ENCODE measurements around the gene RNASEH2C.
"Not testable (repeated sequence)": the region's sequence is repeated elsewhere in the genome, so short reads cannot be mapped to it uniquely, and the experiment has no call there.

RNASEH2C gene

DNA sequence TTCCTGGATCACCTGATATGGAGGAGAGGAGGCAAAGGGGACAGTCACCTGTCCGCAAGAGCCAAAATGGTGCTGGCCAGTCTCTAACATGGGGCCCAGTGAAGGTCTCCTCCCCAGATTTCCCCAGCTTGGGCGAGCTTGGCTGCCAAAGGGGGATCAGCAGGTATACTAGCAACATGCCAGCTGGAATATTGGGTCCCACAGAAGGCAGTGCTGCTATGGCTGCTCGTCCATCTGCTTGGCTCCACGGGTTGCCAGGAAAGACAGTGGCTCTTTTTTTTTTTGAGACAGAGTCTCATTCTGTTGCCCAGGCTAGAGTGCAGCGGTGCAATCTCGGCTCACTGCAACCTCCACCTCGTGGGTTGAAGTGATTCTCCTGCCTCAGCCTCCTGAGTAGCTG lies 21.3 kb downstream of the RNASEH2C start:
- H3K4me3 ChIP-seq (ENCODE audit: low read depth, low read length), result no peak overlapping the region
- TF ChIP-seq, protein P1, sequence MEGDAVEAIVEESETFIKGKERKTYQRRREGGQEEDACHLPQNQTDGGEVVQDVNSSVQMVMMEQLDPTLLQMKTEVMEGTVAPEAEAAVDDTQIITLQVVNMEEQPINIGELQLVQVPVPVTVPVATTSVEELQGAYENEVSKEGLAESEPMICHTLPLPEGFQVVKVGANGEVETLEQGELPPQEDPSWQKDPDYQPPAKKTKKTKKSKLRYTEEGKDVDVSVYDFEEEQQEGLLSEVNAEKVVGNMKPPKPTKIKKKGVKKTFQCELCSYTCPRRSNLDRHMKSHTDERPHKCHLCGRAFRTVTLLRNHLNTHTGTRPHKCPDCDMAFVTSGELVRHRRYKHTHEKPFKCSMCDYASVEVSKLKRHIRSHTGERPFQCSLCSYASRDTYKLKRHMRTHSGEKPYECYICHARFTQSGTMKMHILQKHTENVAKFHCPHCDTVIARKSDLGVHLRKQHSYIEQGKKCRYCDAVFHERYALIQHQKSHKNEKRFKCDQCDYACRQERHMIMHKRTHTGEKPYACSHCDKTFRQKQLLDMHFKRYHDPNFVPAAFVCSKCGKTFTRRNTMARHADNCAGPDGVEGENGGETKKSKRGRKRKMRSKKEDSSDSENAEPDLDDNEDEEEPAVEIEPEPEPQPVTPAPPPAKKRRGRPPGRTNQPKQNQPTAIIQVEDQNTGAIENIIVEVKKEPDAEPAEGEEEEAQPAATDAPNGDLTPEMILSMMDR (IDR thresholded peaks at IDR 0.05; ENCODE audit: low read depth, low read length), result no peak

DNA sequence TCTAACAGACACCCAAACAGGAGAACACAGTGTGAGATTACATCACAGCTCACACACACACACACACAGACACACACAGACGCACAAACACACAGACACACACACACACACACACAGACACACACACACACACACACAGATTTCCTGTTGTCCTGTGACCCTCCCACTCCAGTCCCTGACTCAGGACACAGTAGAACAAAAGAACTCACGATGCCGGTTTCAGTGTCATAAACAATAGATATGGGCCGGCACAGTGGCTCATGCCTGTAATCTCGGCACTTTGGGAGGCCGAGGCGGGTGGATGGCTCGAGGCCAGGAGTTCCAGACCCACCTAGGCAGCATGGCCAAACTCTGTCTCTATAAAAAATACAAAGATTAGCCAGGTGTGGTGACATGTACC lies 22.4 kb downstream of the RNASEH2C start:
- TF ChIP-seq, protein P1 (IDR thresholded peaks at IDR 0.05; ENCODE audit: low read depth, low read length), result no peak
- H3K4me3 ChIP-seq (ENCODE audit: low read depth, low read length), result no peak overlapping the region

DNA sequence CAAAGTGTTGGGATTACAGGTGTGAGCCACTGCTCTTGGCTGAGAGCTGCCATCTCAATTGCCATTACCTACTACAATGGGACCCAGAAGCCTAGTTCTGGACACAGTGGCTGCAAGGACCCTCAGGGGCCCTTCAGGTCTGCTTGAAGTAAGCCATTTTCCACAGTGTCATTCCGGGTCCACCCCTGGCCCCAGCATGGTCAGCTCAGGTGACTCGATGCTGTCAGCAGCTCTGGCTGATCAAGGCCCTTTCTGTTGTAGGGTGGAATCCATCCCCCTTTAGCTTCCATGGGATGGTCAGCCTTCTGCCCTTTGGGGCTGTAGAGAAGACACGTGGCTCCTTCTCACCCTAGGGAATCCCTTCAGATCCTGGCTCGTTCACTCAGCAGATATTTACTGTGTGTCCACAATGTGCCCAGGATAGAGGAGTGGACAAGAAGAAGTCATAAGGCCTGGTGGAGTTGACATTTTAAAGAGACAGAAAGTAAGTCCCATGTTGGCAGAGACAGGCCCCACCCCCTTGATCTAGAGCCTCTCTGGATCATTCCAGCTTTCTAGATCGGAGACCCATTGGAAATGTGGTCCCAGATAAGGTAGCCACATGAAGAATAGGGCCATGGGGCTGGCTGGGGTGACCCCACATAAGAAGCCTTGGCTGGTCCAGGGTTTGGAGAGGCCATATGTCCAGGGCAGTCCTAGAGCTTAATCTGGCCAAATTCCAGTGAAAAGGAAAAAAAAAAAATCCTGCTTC lies 23.6 kb downstream of the RNASEH2C start:
- no peak overlapping the region for H3K4me3 ChIP-seq (ENCODE audit: low read depth, low read length)
- TF ChIP-seq, protein P1 (IDR thresholded peaks at IDR 0.05; ENCODE audit: low read depth, low read length), result no peak

DNA sequence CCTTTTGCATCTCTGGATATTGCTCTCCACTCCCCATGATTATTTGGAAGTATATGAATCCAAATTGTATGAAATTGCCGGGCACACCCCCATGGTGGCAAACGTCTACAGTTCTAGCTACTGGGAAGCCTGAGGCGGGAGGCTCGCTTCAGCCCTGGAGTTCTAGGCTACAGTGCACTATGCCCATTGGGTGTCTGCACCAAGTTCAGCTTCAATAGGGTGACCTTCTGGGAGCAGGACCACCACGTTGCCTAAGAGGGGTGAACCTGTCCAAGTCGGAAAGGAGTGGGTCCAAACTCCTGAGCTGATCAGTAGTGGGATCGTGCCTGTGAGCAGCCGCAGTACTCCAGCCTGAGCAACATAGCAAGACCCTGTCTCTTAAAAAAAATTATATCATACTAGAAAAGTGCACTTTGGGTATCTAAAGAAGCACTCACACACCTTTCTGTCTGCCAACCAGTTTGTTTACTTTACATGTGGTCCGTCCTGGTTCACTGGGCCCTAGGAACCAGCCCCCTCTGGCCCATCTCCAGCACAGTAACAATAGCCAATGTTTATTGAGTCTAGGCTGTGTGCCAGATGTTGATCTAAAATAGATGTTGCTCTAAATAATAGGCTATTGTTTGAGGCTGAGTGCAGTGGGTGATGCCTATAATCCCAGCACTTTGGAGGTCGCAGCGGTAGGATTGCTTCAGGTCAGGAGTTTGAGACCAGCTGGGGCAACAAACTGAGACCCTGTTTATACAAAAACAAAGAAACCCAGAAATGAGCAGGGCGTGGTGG lies 24.9 kb downstream of the RNASEH2C start:
- no peak overlapping the region for H3K4me3 ChIP-seq (ENCODE audit: low read depth, low read length)
- TF ChIP-seq, protein P1 (IDR thresholded peaks at IDR 0.05; ENCODE audit: low read depth, low read length), result no peak

DNA sequence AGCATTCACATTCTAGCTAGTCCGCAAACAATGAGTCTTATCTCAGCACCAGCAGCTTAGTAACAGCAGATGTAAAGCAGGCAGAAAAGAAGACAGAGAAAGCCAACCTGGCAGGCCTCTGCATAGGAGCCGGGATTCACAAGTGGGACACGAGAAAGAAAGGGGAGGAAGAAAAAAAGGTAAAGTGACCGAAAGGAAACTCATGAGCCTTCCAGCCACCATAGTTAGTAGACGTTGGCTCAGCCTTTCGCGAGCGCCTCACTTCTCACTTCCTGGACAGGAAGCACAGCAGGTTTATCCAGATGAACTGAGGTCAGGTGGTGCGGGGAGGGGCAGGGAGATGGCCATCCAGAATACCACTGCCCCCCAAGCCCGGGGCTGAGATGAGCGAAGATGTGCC lies 28.2 kb downstream of the RNASEH2C start:
- H3K4me3 ChIP-seq (ENCODE audit: low read depth, low read length), result no peak overlapping the region
- TF ChIP-seq, protein P1 (IDR thresholded peaks at IDR 0.05; ENCODE audit: low read depth, low read length), result no peak

DNA sequence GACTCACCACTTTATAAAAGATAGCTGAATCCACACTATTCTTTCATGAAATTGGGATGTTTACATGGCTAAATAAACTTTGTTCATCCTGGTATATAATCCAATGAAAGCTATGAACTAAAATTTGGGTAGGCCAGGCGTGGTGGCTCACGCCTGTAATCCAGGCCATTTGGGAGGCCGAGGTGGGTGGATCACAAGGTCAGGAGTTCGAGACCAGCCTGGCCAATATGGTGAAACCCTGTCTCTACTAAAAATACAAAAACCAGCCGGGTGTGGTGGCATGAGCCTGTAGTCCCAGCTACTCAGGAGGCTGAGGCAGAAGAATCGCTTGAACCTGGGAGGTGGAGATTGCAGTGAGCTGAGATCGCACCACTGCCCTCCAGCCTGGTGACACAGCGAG lies 28.8 kb downstream of the RNASEH2C start:
- not testable (repeated sequence) for H3K4me3 ChIP-seq (ENCODE audit: low read depth, low read length)

DNA sequence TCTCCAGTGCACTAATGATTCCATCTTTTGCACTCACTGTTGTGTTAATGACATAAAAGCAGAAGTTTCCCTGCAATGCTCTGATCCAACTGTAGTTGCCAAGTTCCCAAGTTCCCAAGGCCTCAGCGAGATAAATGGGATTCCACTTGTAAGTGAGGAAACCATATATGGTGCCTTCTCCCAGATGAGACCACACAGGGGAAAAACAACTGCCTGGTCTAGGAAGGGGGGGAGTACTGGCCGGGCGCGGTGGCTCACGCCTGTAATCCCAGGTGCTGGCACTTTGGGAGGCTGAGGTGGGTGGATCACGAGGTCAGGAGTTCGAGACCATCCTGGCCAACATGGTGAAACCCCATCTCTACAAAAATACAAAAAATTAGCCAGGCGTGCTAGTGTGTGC lies 34.6 kb downstream of the RNASEH2C start:
- H3K4me3 ChIP-seq (ENCODE audit: low read depth, low read length), result no peak overlapping the region
- TF ChIP-seq, protein P1 (IDR thresholded peaks at IDR 0.05; ENCODE audit: low read depth, low read length), result no peak

DNA sequence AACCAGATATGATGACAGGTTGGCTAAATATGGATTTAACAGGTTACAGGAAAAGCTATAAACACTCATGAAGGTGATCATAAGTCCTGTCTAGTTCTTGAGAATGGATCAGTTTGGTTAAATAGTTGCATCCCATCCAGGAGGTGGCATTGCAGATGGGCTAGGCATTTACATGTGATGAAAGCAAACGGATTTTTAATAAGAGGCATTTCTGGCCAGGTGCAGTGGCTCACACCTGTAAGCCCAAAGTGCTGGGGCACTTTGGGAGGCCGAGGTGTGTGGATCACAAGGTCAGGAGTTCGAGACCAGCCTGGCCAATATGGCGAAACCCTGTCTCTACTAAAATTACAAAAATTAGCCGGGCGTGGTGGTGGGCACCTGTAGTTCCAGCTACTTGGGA lies 37.1 kb downstream of the RNASEH2C start:
- not testable (repeated sequence) for H3K4me3 ChIP-seq (ENCODE audit: low read depth, low read length)
